HG03378 (cell line): ENCODE results near the gene KRTAP2-4.
"Not testable (repeated sequence)": the region's sequence is repeated elsewhere in the genome, so short reads cannot be mapped to it uniquely, and the experiment has no call there.

Experiments used
- ATAC-seq: cut with Tn5 transposase; IDR thresholded peaks from one replicate; pipeline ENCODE4 v1.9.1; 2021; ENCODE audit warnings: mild to moderate bottlenecking, moderate library complexity; ENCODE audit not compliant: unreplicated experiment

KRTAP2-4 gene

DNA sequence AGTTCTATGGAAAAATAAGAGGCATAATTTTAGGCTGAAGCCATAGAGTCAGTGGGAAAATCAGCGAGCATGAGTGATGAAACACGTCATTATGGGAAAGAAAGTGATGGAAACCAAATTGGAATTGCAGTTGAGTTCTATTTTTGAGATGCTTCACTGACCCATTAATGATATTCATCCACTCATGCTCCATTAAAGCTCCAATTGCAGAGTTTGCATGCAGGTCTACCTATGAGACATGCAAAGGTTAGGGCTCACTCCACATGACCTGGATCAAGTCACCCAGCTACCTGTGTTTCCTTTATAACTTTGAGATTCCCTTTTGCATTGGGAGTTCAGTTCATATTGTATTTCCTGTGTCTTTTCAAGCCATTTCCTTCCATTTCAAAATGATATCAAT, 8.0 kb upstream of the KRTAP2-4 start:
- ATAC-seq, result no peak

GRCh38 chr17:41071606-41072360, 6.1 kb upstream of the KRTAP2-4 start:
- no peak for ATAC-seq

DNA sequence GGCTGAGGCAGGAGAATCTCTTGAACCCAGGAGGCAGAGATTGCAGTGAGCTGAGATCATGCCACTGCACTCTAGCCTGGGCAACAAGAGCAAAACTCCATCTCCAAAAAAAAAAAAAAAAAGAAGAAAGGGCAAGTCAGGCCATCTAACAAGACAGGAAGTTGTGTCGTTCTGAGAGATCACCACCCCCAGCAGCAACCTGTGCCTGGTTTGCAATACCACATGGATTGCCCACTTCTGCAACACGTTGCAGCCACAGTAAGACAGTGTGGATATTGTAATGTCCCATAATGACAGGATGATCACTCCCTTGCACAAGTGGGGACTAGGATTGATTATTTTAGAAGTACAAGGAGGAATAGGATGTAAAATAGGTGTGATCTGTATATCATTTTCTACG, 3.4 kb upstream of the KRTAP2-4 start:
- no peak for ATAC-seq

- ATAC-seq, result no peak
Observed at GRCh38 chr17:41067281-41067680, 1.6 kb upstream of the KRTAP2-4 start.

DNA sequence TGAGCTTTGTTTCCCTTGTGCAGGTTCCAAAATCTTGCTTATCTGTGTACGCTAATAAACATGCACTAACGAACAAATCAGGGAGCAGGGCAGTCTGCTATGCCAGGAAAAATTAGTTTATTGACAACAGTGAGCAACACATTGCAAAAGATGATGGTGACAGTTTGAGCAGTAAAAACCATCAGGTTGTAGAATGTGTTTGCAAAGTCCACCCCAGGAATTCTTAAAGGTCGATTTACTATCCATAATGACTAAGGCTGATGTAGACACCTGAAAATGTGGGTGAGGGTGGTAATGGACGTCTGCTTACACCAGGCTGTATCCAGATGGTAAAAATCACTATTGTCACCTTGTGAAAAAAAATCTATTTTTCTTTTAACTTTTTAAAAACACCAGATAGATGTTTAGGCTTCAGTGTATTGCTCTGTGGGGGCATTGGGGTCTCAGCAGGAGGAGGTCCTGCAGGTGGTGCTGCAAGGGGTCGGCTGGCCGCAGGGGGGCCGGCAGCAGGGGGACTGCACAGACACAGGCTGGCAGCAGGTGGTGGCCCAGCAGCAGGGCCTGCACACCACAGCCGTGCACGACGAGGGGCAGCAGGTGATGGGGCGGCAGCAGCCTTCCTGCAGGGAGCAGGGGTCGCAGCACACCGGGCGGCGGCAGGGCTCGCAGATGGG, 526 bp downstream of the KRTAP2-4 start:
- ATAC-seq, result not testable (repeated sequence)

GRCh38 chr17:41064301-41064700, 1.4 kb downstream of the KRTAP2-4 start:
- no peak for ATAC-seq

- ATAC-seq, result no peak
Observed at GRCh38 chr17:41063449-41063848, 2.2 kb downstream of the KRTAP2-4 start.

- ATAC-seq, result no peak
Observed at GRCh38 chr17:41061964-41062363, 3.7 kb downstream of the KRTAP2-4 start.

DNA sequence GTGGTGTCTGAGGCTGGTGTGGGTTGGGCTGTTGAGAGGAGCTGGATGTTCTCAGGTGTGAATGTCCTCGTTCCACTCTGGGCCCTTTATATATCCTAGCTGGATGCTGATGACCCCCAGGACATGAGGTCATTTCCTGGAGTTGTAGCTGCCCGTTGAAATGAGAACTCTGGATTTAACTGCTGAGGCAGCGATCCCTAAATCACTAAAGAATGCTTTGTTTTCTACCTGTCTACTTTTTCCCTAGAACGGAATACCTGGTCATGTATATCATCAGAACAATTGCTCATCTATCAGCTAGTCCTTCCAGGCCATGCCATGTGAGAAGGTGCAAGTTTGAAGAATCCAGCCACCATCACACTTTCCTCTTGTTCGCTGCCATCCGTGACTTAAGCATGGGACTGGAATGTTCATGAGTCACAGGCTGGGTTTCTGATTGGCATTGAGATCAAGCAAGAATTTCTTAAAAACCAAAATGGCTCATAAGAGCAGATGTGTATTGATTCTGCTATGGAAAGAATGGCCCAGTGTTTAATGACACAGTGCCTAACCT, 5.6 kb downstream of the KRTAP2-4 start, which contains the start of gene KRTAP2-3:
KRTAP2-3 (minus strand) TSS at position 63 of the 553 bp plus-strand sequence. CDS start 64 bp downstream, outside the sequence.
- no peak for ATAC-seq

- not testable (repeated sequence) for ATAC-seq
Observed at GRCh38 chr17:41059276-41060051, 6.2 kb downstream of the KRTAP2-4 start.

DNA sequence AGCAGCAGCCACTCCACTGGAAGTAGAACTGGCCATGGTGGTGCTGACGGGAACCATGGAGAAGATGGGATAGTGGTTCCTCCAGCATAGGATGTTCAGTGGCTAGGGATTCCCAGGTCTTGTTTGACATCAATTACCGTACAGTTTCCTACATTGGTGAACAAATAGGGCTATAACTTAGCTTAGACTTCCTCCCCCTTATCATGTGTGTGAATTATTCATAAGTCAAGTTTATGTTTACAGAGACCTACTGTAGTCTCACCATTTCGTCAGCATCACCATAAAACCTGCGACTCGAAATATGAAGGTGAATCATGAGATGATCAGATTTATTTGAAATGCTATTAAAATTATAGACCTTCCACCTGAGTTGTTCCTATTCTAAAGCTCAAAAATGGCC, 6.9 kb downstream of the KRTAP2-4 start:
- ATAC-seq, result no peak

GRCh38 chr17:41057547-41057946, 8.1 kb downstream of the KRTAP2-4 start:
- no peak for ATAC-seq

DNA sequence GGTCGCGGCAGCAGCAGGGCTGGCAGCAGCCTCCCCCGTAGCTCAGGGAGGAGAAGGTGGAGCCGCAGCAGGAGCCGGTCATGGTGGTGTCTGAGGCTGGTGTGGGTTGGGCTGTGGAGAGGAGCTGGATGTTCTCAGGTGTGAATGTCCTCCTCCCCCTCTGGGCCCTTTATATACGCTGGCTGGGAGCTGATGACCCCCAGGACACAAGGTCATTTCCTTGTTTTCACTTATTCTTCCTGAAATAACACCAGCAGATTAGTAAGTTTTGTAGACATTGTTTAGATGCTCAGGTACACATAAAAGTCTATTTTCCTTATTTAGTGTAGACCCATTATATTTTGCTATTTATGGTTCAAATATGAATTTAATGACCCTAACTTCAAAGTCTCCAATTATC, 10.5 kb downstream of the KRTAP2-4 start, which contains the start of gene KRTAP2-2:
KRTAP2-2 (minus strand) TSS at position 101 of the 400 bp plus-strand sequence; CDS start at position 82, 19 bp downstream.
- not testable (repeated sequence) for ATAC-seq

GRCh38 chr17:41054556-41054955, 11.1 kb downstream of the KRTAP2-4 start:
- not testable (repeated sequence) for ATAC-seq

- ATAC-seq, result no peak
Observed at GRCh38 chr17:41054025-41054424, 11.7 kb downstream of the KRTAP2-4 start.

GRCh38 chr17:41052566-41052965, 13.1 kb downstream of the KRTAP2-4 start:
- no peak for ATAC-seq

- no peak for ATAC-seq
Observed at GRCh38 chr17:41049110-41049509, 16.6 kb downstream of the KRTAP2-4 start.

- no peak for ATAC-seq
Observed at GRCh38 chr17:41048441-41048840, 17.2 kb downstream of the KRTAP2-4 start.

DNA sequence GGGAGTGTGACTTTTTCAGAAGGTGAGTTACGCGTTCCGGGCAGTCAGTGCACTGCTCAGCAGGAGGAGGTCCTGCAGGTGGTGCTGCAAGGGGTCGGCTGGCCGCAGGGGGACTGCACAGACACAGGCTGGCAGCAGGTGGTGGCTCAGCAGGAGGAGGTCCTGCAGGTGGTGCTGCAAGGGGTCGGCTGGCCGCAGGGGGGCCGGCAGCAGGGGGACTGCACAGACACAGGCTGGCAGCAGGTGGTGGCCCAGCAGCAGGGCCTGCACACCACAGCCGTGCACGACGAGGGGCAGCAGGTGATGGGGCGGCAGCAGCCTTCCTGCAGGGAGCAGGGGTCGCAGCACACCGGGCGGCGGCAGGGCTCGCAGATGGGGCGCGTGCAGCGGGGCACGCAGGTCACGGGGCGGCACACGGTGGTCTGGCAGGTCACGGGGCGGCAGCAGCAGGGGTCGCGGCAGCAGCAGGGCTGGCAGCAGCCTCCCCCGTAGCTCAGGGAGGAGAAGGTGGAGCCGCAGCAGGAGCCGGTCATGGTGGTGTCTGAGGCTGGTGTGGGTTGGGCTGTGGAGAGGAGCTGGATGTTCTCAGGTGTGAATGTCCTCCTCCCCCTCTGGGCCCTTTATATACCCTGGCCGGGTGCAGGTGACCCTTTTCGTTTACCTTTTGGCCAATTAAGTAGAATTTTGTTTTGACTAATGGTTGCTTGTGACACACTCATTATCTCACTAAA, 18.8 kb downstream of the KRTAP2-4 start, which contains the start of gene KRTAP2-1:
KRTAP2-1 (minus strand) TSS at position 582 of the 731 bp plus-strand sequence; CDS start at position 533, 49 bp downstream.
- not testable (repeated sequence) for ATAC-seq

DNA sequence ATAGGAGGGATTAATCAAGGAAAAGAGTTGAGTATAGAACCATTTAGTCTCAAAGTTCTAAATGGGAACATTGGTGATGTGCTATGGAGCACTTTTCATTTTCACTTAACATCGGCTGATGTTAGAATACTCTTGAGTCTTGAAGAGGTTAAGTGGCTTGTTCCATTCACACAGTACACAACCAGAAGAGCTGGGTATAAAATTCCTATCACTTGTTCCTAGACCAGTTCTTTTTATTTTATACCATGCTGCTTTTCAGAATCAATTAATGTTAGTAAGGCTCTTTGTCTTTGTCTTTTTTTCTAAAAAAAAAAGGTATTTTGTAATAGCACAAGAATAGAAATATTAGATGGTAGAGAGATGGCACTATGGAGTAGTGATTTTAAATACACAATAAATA, 22.7 kb downstream of the KRTAP2-4 start:
- ATAC-seq, result no peak
